ENCODE measurements around the gene ILF2. TPM values are rescaled to one million over a fixed set of nuclear protein-coding genes. Genes with fewer than 3 reads are reported as not detected.

Gene ILF2
- total RNA-seq, 3 donors from 2014 or later (not counting 1 experiment from before 2014, with no cell fraction given): 97.6 to 134 (median 110) TPM

DNA sequence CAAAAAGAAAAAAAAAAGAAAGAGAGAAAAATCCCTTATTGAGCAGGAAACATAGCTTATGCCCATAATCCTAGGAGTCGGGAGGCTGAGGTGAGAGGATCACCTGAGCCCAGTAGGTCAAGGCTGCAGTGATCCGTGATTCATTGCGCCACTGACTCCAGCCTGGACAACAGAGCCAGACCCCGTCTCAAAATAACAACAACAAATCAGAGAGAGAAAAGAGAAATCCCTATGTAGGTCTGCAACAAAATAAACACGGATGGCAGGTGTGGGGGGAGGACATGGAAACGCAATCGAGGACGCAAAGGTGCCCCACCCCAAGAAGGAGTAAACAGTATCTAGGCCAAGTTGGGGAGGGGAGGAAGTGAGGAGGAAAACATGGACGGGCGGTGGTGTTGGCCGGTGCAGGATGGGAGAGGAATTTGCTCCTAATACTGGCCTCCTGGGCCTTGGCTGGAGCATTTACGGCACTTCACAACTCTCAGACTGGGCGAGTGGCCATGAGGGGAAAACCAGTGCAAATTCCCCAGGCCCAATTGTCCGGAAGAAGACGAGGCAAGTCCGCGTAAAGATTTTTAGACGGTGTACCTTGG is 37.5 kb downstream of the ILF2 start:
- Mint-ChIP-seq H3K4me1 (peaks cover 24 to 34% of the 10 kb centered on the region in 2 donors), H3K36me3 (peaks cover 7% of the 10 kb centered on the region), H3K27me3 (ENCODE audit: low read depth in 2 of 2) (no peaks in the 10 kb centered on the region), H3K27ac (peak overlapping the region; percentile 98 to 99), H3K9me3 (no peaks in the 10 kb centered on the region), H3K4me3 (peak overlapping the region; percentile 99)
- no peaks in the 10 kb centered on the region for H3K27me3 ChIP-seq (ENCODE audit: control insufficient read depth, insufficient read depth, low read length)
- H3K4me3 ChIP-seq (ENCODE audit: low read length): peak overlapping the region; percentile 72
- intact Hi-C loops (cut with micrococcal nuclease): loop anchor here (5.0 kb wide), 1 partner anchor 359 kb away; the partner anchor contains the start of gene RPS27
- peaks cover 24% of the 10 kb centered on the region for H3K4me1 ChIP-seq (ENCODE audit: control insufficient read depth, insufficient read depth, low read length)
- H3K27ac ChIP-seq (ENCODE audit: low read length): peak overlapping the region; percentile 91
- ATAC-seq (no peak), DNase-seq (no peak)
- WGBS (ENCODE audit: insufficient coverage): 85% methylated on average over 17 of the region's 18 CpGs
- no peaks in the 10 kb centered on the region for H3K9me3 ChIP-seq (ENCODE audit: control insufficient read depth, insufficient read depth, low read length)
- peaks cover 24% of the 10 kb centered on the region for H3K36me3 ChIP-seq (ENCODE audit: control insufficient read depth, insufficient read depth, low read length)
- TF ChIP-seq, protein P1, sequence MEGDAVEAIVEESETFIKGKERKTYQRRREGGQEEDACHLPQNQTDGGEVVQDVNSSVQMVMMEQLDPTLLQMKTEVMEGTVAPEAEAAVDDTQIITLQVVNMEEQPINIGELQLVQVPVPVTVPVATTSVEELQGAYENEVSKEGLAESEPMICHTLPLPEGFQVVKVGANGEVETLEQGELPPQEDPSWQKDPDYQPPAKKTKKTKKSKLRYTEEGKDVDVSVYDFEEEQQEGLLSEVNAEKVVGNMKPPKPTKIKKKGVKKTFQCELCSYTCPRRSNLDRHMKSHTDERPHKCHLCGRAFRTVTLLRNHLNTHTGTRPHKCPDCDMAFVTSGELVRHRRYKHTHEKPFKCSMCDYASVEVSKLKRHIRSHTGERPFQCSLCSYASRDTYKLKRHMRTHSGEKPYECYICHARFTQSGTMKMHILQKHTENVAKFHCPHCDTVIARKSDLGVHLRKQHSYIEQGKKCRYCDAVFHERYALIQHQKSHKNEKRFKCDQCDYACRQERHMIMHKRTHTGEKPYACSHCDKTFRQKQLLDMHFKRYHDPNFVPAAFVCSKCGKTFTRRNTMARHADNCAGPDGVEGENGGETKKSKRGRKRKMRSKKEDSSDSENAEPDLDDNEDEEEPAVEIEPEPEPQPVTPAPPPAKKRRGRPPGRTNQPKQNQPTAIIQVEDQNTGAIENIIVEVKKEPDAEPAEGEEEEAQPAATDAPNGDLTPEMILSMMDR (IDR thresholded peaks at IDR 0.05): no peak

DNA sequence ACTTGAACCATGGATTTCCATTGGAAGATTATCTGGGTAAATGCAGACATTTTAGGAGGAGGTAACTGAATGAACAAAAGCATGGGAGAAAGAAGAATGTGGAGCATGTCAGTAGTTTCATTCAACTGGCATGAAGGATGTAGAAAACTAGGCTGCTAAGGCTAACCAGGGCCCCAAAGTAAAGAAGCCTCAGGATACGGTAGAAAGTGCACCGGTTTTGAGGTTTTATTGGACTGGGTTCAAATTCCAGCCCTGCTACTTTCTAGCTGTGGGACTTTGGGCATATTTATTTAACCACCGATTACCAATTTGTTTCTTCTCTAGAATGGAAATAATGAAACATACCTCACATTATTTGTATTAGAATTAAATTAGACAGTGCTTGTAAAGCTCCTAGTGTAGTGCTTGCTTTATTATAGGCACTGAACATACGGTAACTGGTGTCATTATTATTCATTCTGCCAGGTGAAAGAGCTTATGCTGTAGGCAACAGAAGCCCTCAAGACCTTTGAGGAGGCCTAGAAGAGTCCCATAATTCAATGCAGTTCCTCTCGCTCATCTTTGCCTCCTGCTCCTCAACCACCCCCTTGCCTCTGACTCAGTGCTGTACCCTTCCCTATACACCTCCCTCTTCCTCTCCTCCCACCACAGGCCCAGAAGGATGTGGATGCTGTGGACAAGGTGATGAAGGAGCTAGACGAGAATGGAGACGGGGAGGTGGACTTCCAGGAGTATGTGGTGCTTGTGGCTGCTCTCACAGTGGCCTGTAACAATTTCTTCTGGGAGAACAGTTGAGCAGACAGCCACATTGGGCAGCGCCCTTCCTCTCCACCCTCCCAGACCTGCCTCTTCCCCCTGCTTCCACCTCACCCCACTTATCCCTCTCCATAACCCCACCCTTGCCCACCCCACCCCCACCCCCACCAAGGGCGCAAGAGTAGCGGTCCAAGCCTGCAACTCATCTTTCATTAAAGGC is 39.5 kb downstream of the ILF2 start:
- Mint-ChIP-seq H3K36me3 (no peaks in the 10 kb centered on the region), H3K27me3 (ENCODE audit: low read depth in 2 of 2) (peaks cover 6% of the 10 kb centered on the region in 2 donors), H3K27ac (no peak overlapping the region), H3K4me3 (no peak overlapping the region), H3K4me1 (peaks cover 26 to 30% of the 10 kb centered on the region in 2 donors), H3K9me3 (no peaks in the 10 kb centered on the region)
- Histone ChIP-seq H3K36me3 (ENCODE audit: control insufficient read depth, insufficient read depth, low read length) (peaks cover 5% of the 10 kb centered on the region), H3K4me3 (ENCODE audit: low read length) (no peak overlapping the region), H3K4me1 (ENCODE audit: control insufficient read depth, insufficient read depth, low read length) (peaks cover 39% of the 10 kb centered on the region), H3K27ac (ENCODE audit: low read length) (no peak overlapping the region), H3K27me3 (ENCODE audit: control insufficient read depth, insufficient read depth, low read length) (no peaks in the 10 kb centered on the region), H3K9me3 (ENCODE audit: control insufficient read depth, insufficient read depth, low read length) (no peaks in the 10 kb centered on the region)
- intact Hi-C loops (cut with micrococcal nuclease): loop anchor here (5.0 kb wide), 1 partner anchor 361 kb away; the partner anchor contains the start of gene RPS27
- DNase-seq (no peak), ATAC-seq (no peak)
- TF ChIP-seq, protein P1 (IDR thresholded peaks at IDR 0.05): no peak
- 87% methylated on average over 7 of the region's 10 CpGs for WGBS (ENCODE audit: insufficient coverage)

DNA sequence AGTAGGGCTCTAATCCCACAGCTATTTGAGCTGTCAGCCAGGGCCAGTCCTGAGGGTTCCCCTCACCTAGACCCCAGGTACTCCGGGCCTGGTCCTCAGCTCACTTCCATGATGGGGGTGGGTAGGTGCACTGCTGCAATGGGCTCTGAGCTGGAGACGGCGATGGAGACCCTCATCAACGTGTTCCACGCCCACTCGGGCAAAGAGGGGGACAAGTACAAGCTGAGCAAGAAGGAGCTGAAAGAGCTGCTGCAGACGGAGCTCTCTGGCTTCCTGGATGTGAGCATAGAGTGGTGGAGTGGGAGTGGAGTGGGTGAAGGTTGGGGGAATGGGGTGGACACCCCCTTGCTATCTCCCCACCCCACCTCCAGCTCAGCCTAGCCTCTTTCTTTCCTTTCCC is 40.4 kb downstream of the ILF2 start:
- Mint-ChIP-seq H3K27ac (no peak overlapping the region), H3K9me3 (no peaks in the 10 kb centered on the region), H3K4me3 (no peak overlapping the region), H3K36me3 (no peaks in the 10 kb centered on the region), H3K4me1 (peaks cover 26 to 33% of the 10 kb centered on the region in 2 donors), H3K27me3 (ENCODE audit: low read depth in 2 of 2) (peaks cover 6 to 8% of the 10 kb centered on the region in 2 donors)
- no peak overlapping the region for H3K27ac ChIP-seq (ENCODE audit: low read length)
- TF ChIP-seq, protein P1 (IDR thresholded peaks at IDR 0.05): no peak
- intact Hi-C loops (cut with micrococcal nuclease): loop anchor here (5.0 kb wide), 1 partner anchor 362 kb away; the partner anchor contains the start of gene RPS27
- no peak for DNase-seq
- WGBS (ENCODE audit: insufficient coverage): 96% methylated on average over 6 of the region's 7 CpGs
- H3K36me3 ChIP-seq (ENCODE audit: control insufficient read depth, insufficient read depth, low read length): no peaks in the 10 kb centered on the region
- ATAC-seq: no peak
- peaks cover 35% of the 10 kb centered on the region for H3K4me1 ChIP-seq (ENCODE audit: control insufficient read depth, insufficient read depth, low read length)
- H3K4me3 ChIP-seq (ENCODE audit: low read length): no peak overlapping the region
- no peaks in the 10 kb centered on the region for H3K27me3 ChIP-seq (ENCODE audit: control insufficient read depth, insufficient read depth, low read length)
- no peaks in the 10 kb centered on the region for H3K9me3 ChIP-seq (ENCODE audit: control insufficient read depth, insufficient read depth, low read length)

Measured in natural killer cell (primary cell).